ENCODE data around the gene TUBGCP6. TPM values are rescaled to one million over a fixed set of nuclear protein-coding genes. Genes with fewer than 3 reads are reported as not detected.

Gene TUBGCP6
- total RNA-seq, 2 donors from 2014 or later, result 56.3 to 117 TPM

DNA sequence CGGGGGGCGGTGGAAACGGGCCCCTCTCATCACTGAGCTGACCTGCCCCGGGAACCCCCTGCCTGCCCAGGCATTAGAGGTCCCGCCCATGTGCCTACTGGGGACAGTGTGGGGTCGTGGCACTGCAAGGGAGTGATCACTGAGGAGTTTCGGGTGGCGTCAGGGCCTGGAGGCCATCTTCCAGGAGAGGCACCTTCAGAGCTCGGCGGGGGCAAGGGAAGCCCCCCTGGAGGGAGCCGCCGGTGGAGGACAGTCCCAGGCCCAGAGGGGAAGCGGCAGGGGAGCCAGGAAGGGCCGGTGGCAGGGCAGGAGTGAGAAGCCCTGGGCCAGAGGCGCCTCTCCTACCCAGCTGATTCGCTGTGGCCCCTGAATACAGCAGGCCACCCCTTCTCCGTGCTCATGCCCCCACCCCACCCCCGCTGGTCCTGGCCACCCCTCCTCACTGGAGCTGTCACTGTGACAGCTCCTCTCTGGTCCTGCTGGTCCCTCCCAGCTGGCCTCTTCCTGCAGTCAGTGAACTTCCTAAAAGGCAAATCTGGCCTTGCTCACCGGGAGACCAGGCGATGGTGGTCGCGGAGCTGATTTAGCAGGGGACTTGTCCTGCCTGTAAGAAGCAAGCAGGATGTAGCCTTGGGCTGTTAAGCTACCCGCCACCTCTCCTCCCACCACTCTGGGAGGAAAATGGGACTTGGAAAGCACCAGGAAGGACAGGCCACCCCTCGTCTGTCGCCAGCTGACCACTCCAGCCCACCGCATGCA, 27.4 kb upstream of the TUBGCP6 start:
- Histone ChIP-seq H3K4me3 (peak overlapping the region; percentile 16 to 53), H3K9me3 (no peaks in the 10 kb centered on the region), H3K4me1 (replicated peaks) (peaks cover 22% of the 10 kb centered on the region), H3K36me3 (no peaks in the 10 kb centered on the region), H3K27me3 (replicated peaks; ENCODE audit: insufficient read depth) (no peaks in the 10 kb centered on the region), H3K27ac (no peak overlapping the region)
- no peak for TF ChIP-seq POLR2AphosphoS5 (IDR thresholded peaks at IDR 0.05)
- TF ChIP-seq POLR2A (IDR thresholded peaks at IDR 0.05), result no peak
- TF ChIP-seq CTCF (IDR thresholded peaks at IDR 0.05), result peak in 1 of 4 experiments; percentile 5
- intact Hi-C loops (cut with DNase I), result no loop called here
- DNase-seq (ENCODE audit: low spot score), result no peak
- WGBS, result 50% methylated on average over 22 of the region's 26 CpGs

DNA sequence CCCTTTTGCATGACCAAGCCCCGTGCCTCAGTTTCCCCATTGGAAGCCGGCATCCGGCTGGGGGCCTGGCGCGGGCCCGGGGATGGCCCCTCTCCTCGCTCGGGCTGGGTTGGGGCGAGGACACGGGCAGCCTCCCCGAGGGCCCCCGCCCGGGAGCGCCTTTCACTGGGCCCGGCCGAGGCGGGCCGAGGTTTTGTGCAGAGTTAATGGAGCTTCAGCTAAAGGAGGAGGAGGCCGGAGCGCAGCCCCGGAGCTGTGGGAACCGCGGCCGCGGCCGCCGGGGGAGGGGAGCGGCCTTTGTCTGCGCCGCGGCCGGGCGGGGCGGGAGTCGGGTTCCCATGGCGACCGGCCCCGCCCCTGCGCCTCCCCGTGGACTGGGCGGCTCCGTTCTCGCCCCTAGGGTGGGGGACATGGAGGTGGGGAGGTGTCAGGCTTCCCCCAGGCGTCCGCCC, 26.7 kb upstream of the TUBGCP6 start:
- H3K9me3 ChIP-seq, result no peaks in the 10 kb centered on the region
- H3K27me3 ChIP-seq (replicated peaks; ENCODE audit: insufficient read depth), result no peaks in the 10 kb centered on the region
- DNase-seq (ENCODE audit: low spot score), result peak; percentile 45
- peak overlapping the region in 1 of 2 donors; percentile 53 for H3K27ac ChIP-seq
- TF ChIP-seq CTCF (IDR thresholded peaks at IDR 0.05), result peak in 3 of 4 experiments; percentile 26 to 43 (median 31)
- TF ChIP-seq POLR2AphosphoS5 (IDR thresholded peaks at IDR 0.05), result no peak
- TF ChIP-seq POLR2A (IDR thresholded peaks at IDR 0.05), result no peak
- intact Hi-C loops (cut with DNase I), result no loop called here
- under 1% methylated on average over 23 of the region's 45 CpGs for WGBS
- H3K36me3 ChIP-seq, result no peaks in the 10 kb centered on the region
- H3K4me1 ChIP-seq (replicated peaks), result peaks cover 22% of the 10 kb centered on the region
- H3K4me3 ChIP-seq, result peak overlapping the region; percentile 16 to 53

- H3K4me1 ChIP-seq (replicated peaks), result peaks cover 22% of the 10 kb centered on the region
- no peaks in the 10 kb centered on the region for H3K9me3 ChIP-seq
- H3K27ac ChIP-seq, result peak overlapping the region; percentile 55 to 75
- H3K4me3 ChIP-seq, result peak overlapping the region; percentile 40 to 53
- H3K36me3 ChIP-seq, result no peaks in the 10 kb centered on the region
- peak; percentile 56 for DNase-seq (ENCODE audit: low spot score)
- 2% methylated on average over 53 of the region's 53 CpGs for WGBS
- TF ChIP-seq POLR2A (IDR thresholded peaks at IDR 0.05) (no peak), CTCF (IDR thresholded peaks at IDR 0.05) (no peak), POLR2AphosphoS5 (IDR thresholded peaks at IDR 0.05) (no peak)
- intact Hi-C loops (cut with DNase I), result no loop called here
- no peaks in the 10 kb centered on the region for H3K27me3 ChIP-seq (replicated peaks; ENCODE audit: insufficient read depth)
These were observed 26.0 kb upstream of the TUBGCP6 start for GRCh38 chr22:50270666-50271394.

DNA sequence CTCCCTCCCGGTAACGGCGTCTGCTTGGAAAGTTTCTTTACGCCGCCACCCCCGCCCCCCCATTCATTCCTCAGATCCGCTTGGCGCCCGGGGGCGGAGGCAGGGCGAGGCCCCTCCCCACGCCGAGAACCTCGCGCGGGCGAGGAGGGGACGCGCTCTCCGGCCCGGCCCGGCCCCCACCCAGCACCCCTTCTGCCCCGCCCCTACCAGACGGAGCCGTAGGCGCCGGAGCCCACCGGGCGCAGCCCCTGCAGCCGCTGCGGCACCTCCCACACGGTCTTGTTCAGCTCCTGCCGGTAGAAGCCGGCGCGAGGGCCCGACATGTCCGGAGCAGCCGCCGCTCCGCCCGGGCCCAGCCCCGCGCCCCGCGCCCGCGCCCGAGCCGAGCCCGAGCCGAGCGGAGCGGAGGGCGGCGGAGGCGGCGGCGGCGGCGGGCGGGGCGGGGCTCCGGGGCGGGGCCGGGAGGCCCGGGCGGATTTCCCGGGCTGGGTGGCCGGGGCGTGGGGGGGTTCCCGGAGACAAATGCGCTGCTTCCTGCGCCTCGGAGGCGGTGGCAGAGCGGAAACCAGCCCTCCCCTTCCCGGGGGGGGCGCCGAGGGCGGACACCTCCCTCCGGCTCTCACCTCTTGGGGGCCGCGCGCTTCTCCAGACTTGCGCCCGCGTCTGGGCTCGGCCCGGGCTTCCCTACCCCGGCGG, 25.3 kb upstream of the TUBGCP6 start, which contains the start of gene MAPK11:
Gene MAPK11, minus strand, starts transcription at position 411 of the 696 bp plus-strand sequence. Its CDS starts 88 bp downstream, at position 323.
- DNase-seq (ENCODE audit: low spot score), result peak; percentile 47
- intact Hi-C loops (cut with DNase I), result no loop called here
- 0% methylated on average over 43 of the region's 92 CpGs for WGBS
- no peaks in the 10 kb centered on the region for H3K9me3 ChIP-seq
- no peaks in the 10 kb centered on the region for H3K36me3 ChIP-seq
- H3K27ac ChIP-seq, result peak within 1 kb of the TSS; percentile 55 to 75
- H3K4me1 ChIP-seq (replicated peaks), result peaks cover 22% of the 10 kb centered on the region
- H3K27me3 ChIP-seq (replicated peaks; ENCODE audit: insufficient read depth), result no peaks in the 10 kb centered on the region
- peak within 1 kb of the TSS; percentile 40 to 53 for H3K4me3 ChIP-seq
- TF ChIP-seq POLR2AphosphoS5 (IDR thresholded peaks at IDR 0.05) (no peak), CTCF (IDR thresholded peaks at IDR 0.05) (no peak), POLR2A (IDR thresholded peaks at IDR 0.05) (no peak)

Measured in prostate gland (tissue), 2 donors.